Anterior cingulate cortex (tissue), 58 donors: ENCODE data around the gene CRTC3.
A peak's percentile ranks its signal among the peaks of the same experiment; 100 is the strongest.
"Not testable (repeated sequence)": the region's sequence is repeated elsewhere in the genome, so short reads cannot be mapped to it uniquely, and the experiment has no call there.

Source experiments
- DNase-seq, 58 donors: peaks; one replicate each; lab custom pipeline; 2025; lab: John Stamatoyannopoulos, UW

Gene CRTC3

DNA sequence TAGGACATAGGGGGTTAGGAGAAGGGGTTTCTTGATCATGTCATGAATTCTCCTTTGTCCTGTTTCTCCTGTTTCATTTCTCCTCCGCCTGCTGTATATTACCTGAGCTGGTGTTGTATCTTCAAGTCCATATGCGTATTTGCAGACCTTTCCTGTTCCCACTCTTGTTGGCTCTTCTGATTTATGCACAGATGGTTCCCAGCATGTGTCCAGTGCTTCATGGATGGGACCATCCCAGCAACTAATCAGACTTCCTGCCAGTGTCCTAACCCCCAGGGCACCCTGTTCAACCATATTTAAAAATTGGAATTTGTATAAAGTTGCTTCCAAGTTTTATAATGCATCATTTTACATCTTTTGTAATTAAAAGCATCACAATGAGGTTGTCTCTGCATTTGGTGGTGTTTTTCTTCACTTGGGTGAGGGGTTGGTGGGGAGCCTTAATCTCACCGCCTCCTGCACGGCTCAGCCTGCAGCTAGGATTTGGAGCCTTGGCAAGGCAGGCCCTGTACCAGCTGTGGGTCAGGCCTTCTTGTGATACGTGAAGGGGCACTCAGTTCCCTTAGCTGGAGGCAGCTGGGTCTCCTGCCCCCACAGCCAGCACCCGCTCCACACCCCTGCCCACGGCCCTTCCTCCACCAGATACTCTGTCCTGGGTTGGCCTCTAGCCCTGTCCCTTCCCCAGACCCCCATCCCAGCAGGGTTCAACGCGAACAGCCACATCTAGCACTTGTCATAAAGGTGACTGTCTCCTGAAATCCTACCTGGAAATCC, 115.4 kb downstream of the CRTC3 start:
- DNase-seq = no peak

DNA sequence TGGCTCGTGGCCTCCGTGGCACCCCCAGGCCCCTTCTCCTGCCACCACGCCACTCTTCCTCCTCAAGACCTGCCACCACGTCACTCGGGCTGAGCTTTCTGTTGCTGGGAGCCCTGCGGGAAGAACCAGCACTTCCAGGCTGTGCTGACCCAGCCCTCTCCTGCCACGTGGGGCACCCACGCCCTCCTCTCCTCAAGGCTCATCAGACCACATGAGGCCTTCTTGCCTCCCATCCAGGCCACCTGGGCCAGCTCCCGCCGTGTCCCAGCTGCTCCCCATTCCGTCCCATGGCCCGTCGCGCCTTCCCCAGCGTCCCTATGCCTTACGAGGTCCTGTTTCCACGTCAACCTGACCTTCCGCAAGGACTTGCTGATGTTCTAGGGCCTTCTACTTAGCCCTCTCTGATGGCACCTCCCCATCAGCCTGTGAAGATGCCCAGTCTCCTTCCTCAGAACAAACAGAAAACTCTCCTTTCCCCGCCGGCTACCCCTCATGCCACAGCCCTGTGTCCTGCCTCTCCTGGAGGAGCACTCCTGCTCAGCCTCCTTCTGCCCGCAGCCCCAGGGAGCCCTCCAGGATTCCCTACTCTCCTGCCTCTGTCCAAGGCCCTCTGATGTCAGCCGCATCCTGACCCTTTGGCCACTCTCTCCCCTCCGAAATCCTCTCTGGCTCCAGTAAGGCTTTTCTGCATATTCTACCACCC, 116.3 kb downstream of the CRTC3 start:
- DNase-seq = no peak

DNA sequence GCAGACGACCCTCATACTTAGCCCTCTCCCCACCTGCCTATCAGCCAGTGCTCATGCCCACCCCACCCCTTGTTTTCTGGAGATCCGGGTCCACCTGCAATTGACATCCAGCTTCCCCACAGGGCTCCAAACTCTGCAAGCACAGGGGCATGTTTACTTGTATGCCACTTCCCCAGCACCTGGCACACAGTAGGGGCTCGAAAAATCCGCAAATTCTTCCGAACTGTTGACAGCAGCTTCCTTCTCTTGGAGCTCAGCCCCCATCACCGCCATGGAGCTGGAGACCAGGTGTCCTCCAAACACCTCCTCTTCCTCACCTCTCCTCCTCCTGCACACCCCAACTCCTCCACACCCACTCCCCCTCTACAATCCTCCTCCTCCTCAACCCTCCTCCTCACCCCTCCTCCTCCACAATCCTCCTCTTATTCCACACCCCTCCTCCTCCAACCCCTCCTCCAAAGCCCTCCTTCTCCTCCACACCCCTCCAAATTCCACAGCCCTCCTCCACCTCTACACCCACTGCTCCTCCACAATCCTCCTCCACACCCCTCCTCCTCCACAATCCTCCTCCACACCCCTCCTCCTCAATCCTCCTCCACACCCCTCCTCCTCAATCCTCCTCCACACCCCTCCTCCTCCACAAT, 117.1 kb downstream of the CRTC3 start:
- no peak for DNase-seq

DNA sequence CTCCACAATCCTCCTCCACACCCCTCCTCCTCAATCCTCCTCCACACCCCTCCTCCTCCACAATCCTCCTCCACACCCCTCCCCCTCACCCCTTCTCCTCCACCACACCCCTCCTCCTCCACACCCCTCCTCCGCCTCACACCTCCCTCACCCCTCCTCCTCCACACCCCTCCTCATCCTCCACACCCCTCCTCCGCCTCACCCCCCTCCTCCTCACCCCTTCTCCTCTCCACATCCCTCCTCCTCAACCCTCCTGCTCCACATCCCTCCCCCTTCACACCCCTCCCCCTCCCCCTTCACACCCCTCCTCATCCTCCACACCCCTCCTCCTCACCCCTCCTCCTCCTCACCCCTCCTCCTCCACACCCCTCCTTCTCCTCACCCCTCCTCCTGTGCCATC, 117.6 kb downstream of the CRTC3 start:
- DNase-seq = peak in 1 of 58 donors; percentile 24

DNA sequence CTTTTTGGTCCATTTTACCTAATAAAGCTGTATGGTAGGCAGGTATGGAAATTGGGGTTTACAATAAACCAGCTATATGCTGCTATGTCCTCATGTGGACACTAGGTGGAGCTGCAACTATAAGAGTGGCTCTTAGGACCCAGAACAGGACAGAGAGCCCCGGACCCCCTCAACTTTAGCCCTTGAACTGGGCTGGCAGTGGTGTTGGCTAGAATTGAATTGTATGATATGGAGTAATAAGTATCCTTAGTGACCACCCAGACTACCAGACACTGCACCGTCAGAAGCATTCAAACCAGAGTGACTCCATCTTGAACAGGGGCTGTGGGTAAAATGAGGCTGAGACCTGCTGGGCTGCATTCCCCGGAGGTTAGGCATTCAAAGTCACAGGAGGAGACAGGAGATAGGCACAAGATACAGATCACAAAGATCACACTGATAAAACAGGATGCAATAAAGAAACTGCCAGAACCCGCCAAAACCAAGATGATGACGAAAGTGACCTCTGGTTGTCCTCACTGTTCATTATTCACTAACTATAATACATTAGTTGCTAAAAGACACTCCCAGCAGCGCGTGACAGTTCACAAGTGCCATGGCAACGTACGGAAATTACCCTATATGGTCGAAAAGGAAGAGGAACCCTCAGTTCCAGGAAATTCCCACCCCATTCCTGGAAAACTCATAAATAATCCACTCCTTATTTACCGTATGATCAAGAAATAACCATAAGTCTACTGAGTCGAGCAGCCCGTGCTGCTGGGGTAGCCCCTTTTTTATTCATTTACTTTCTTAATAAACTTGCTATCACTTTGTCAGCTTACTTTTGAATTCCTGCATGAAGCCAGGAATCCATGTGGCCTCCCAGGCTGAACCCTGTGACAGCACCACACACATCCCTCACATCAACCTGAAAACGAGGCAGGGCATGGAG, 118.7 kb downstream of the CRTC3 start:
- DNase-seq = peak in 22 of 58 donors; percentile 5 to 60 (median 34)

DNA sequence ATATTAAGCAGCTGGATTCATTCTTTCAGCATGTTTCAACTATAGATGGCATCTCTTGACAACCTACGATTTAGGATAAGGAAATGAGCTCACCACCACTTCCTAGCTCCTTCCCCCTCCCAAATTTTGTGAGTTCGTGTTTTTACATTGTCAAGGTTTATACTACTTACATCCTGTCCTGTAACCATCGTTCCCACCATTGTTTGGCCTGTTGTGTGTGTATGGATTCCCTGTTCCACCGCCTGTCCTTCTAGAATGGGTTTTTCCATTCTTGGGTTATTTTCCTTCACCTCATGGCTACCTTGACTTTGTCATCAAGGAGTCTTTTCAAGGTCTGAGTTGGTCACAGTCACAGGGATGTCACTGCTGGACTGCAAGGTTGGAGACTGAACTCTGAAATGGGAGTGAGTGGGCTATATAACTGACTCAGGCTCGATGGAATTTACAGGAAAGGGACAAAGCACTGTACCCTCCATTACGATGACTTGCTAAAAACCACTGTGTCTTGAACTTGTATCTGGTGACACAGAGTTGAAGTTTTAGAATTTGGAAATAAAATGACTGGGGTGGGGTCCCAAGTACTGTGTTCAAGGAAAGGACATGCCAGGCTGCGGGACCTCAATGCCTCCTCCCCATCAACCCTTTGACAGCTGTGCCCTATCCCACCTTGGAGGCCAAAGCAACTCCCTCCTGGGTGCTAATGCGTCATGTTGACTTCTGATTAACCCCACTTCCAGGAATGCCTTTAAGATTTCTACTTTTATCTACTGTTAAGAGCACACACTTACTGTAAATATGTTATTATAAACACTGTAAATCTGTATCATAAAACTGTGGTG, 120.6 kb downstream of the CRTC3 start:
- no peak for DNase-seq

DNA sequence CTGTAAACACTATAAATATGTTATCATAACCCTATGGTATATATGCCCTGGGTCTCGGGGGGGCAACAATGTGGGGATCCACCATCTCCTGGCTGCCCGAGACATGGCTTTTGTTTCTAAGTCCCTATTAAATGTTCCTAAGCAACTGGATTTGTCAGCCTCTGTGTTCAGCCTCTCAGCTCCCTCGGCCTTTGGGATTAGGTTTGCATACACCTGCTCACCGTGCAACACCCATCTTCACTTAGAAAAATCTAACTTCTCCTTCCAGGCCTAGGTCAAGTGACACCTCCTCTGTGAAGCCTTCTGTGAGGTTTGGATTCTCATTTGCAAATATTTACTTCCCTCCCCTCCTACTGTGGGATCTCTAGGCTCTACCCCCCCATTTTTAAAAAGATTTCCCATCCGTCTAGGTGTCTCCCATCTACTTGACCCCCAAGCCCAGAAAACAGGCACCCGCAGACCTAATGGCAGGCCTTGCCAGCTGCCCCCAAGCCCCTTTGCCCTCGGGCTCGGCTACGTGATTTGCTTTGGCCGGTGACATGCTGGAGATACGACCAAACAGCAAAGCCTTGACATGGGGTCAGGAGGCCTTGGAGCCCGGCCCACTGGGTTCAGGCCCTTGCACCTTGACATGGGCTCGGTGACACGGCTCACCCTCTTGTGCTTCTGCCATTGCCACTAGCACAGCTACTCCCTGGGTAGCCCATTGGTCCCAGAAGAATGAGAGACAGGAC, 121.4 kb downstream of the CRTC3 start:
- no peak for DNase-seq

DNA sequence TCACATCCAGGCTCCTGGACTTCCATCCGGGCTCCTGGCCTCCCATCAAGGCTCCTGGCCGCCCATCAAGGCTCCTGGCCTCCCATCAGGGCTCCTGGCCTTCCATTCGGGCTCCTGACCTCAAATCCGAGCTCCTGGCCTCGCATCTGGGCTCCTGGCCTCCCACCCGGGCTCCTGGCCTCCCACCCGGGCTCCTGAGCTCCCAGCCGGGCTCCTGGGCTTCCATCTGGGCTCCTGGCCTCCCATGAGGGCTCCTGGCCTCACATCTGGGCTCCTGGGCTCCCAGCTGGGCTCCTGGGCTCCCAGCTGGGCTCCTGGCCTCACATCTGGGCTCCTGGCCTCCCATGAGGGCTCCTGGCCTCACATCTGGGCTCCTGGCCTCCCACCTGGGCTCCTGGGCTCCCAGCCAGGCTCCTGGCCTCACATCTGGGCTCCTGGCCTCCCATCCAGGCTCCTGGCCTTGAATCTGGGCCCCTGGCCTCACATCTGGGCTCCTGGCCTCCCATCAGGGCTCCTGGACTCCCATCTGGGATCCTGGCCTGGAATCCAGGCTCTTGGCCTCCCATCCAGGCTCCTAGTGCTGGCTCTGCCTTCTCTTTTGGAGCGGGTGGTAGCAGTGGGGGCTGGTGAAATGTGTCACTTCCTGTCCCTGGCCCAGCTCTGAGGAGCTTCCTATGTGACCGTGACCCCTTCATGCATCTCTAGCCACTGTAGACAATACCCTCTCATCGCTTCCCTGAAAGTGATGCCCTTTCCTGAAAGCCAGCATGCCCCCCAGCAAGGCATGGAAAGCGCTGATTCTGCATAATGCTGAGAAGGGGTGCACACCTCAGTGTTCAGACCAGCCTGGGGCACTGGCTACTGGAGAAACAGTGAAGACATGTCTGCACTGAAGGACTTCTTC, 124.8 kb downstream of the CRTC3 start:
- DNase-seq = no peak

DNA sequence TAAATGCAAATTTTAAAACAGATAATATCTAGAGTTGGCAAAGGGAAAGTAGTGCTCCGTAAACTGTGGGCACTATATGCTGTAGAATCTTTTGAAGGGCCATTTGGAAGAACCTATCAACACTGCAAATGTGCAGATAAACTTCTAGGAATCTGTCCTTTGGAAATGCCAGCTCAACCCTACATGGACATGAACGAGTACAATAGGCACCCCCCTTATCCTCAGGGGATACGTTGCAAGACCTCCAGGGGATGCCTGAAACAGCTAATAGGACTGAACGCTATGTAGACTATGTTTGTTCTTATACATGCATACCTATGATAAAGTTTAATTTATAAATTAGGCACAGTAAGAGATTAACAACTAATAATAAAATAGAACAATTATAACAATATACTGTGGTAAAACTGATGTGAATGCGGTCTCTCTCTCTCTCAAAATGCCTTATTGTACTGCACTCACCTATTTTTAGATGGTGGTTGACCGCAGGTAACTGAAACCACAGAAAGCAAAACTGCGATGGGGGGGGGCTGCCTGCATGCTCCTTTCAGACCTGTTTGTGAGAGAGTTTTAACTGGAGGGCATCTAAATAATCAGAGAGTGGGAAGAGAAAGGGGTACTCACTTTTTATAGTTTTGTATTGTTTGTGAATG, 127.9 kb downstream of the CRTC3 start:
- not testable (repeated sequence) for DNase-seq

DNA sequence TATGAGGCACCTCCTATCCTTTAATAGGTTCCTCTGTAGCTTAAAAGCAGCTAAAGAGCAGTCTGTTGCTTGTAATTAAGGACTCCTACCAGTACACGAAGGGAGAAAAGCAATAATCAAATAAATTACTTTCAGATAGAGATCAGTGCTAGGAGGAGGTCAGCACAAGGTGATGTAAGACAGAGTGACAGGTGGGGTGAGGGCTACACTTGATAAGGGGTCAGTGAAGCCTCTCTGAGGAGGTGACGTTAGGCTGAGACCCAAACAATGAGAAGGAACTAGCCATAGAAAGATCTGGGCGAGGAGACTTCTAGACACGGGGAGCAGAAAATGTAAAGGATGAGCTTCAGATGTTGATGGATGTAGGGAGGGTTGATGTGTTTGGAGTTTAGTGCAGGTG, 129.8 kb downstream of the CRTC3 start:
- DNase-seq = no peak

DNA sequence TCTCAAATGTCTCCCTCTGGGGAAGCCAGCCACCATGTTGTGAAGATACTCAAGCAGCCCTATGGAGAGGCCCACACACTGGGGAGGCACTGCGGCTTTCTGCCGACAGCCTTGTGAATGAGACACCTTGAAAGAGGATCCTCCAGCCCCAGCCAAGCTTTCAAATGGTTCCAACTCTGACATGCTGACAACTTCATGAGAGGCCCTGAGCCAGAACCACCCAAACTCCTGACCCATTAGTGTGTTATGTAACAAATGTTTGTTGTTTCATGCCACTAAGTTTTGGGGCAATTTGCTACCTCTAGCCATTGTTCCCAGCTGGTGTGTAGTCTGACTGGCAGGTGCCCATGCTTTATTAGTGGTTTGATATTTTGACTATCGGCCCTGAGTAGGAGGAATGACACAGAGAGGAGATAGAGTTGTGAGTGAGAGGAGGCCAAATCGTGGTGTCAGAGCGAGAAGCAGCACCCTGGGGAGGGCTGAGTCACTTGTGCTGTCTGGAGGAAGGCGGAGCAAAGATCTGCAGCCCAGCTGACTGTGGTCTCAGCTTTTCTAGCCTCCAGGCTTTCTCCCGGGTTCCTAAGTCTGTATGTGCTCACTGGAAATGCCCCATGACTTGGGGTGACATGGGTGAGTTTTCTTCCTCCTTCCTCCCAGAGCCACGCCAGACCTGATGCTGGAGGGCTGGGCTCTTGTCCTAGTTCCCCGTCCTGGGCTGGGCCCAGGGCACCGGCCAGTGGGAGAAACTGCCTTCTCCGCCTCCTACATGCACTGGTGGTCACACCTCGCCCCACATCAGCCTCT, 130.7 kb downstream of the CRTC3 start:
- peak in 2 of 58 donors; percentile 7 to 17 for DNase-seq

DNA sequence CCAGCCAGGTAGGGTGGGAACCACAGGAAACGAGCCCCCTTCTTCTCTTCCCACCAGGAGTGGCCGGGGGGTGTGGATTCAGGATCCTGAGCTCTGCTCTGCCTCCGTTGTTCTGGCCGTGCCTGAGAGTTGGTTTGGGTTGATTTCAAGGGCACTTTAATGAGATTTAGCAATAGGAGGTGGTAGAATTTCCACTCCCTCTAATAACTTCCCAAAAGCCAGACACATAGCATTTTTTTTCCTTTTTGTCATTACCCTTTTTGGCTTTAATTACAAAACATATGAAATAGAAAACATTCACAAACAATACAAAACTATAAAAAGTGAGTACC, 131.2 kb downstream of the CRTC3 start:
- not testable (repeated sequence) for DNase-seq

DNA sequence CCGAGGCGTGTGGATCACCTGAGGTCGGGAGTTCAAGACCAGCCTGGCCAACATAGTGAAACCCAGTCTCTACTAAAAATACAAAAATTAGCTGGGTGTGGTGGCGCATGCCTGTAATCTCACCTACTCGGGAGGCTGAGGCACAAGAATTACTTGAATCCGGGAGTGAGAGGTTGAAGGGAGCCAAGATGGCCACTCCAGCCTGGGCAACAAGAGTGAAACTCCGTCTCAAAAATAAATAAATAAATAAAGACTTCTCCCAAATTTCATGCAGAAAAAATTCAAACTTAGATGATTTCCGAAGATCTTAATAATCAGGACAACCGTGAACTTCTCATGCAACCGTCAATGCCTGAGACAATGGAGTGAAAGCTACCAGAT, 134.3 kb downstream of the CRTC3 start:
- not testable (repeated sequence) for DNase-seq

DNA sequence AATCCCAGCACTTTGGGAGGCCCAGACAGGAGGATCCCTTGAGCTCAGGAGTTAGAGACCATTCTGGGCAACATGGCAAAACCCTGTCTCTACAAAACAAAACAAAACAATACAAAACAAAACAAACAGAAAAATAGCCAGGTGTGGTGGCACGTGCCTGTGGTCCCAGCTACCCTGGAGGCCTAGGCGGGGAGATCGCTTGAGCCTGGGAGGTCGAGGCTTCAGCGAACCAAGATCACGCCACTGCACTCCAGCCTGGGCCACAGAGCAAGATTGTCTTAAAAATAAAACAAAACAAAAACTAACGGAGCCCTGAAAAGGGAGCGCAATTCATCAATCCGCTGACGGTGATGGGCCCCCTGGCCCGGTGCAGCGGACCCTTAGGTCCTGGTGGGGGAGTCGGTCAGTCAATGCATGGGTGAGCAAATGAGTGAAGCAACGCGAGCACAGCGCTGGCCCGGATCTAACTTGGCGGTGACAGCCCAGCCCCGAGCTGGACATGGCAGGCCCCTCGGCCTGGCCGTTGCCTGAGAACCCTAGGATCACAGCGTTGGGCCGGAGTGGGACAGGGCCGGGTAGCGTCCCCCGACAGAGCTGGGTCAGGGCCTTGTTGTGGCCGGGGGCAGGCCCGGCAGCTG, 135.0 kb downstream of the CRTC3 start:
- peak in 11 of 58 donors; percentile 10 to 47 (median 34) for DNase-seq

DNA sequence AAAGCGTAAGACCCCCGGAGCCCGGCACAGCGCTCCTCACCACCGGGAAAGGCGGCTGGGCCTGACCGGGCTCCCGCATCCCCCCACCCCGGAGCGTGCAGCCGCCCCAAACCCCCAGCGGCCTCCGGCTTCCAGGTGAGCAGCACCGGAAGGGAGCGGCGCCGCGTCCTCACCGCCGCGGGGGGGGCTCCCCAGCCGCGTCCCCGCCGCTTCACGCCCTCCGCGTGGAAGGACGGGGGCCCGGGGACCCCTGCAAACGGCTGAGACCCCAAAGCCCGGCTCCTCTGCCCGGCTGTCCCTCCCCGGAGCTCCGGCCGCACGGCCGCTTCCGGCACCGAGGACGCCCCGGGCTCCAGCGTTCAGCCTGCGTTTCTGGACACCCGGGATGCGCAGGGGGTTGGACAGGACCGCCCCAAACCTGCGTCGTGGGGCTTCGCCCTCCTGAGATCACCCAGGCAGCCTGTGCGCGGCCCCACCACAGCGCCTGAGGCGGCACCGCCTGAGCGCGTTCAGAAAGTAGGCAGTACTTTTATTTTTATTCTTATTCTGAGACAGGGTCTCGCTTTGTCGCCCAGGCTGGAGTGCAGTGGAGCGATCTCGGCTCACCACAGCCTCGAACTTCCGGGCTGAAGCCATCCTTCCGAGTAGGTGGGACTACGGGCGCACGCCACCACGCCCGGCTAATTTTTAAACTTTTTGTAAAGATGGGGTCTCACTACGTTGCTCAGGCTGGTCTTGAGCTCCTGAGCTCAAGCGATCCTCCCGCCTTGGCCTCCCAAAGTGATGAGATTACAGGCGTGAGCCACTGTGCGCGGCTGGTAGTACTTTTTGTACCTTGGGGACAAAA, 135.8 kb downstream of the CRTC3 start:
- DNase-seq = peak in 34 of 58 donors; percentile 10 to 75 (median 38)
